ENCODE measurements around the gene PRG3.

- TF ChIP-seq CTCF (IDR thresholded peaks at IDR 0.05 in 2 of 3, conservative IDR thresholded peaks at IDR 0.05 in 1 of 3; ENCODE audit: borderline replicate concordance in 1 of 3, insufficient read depth in 1 of 3, low read depth in 2 of 3, low read length in 2 of 3) (no peak), EZH2 (IDR thresholded peaks at IDR 0.05) (no peak), ZNF274 (IDR thresholded peaks at IDR 0.05; ENCODE audit: low read depth, low read length) (no peak), POLR2A (IDR thresholded peaks at IDR 0.05; ENCODE audit: borderline replicate concordance, extremely low read depth, insufficient read depth, insufficient read length) (no peak), ELF1 (IDR thresholded peaks at IDR 0.05; ENCODE audit: borderline replicate concordance, low read depth) (no peak), MAX (IDR thresholded peaks at IDR 0.05) (peak; percentile 51; the same call in 1 of the 2 replicates), CEBPB (IDR thresholded peaks at IDR 0.05; ENCODE audit: low read depth) (no peak), RAD21 (IDR thresholded peaks at IDR 0.05; ENCODE audit: low read depth) (no peak), EZH2phosphoT487 (IDR thresholded peaks at IDR 0.05; ENCODE audit: borderline replicate concordance) (no peak), TCF7L2 (IDR thresholded peaks at IDR 0.05; ENCODE audit: borderline replicate concordance, extremely low read depth, insufficient read depth, insufficient read length) (no peak), POLR2AphosphoS5 (IDR thresholded peaks at IDR 0.05; ENCODE audit: low read depth, low read length) (no peak), REST (IDR thresholded peaks at IDR 0.05; ENCODE audit: low read depth) (no peak), SIN3A (IDR thresholded peaks at IDR 0.05; ENCODE audit: low read depth) (0 out of 2 replicates have a peak, but pooled peaks have one; percentile 32), ZBTB33 (IDR thresholded peaks at IDR 0.05; ENCODE audit: extremely low read depth, insufficient replicate concordance, low read length) (no peak)
These were observed 45.5 kb upstream of the PRG3 start for GRCh38 chr11:57426439-57426928.
